Tongue (tissue), 2 donors: ENCODE measurements around the gene RPS6KA1. TPM values are rescaled to one million over a fixed set of nuclear protein-coding genes. Genes with fewer than 3 reads are reported as not detected.
"Not testable (repeated sequence)": the region's sequence is repeated elsewhere in the genome, so short reads cannot be mapped to it uniquely, and the experiment has no call there.

Experiments
- DNase-seq: peaks from one replicate; pipeline ENCODE4 v3.0.0-alpha.2; 2015
- total RNA-seq: library from RNA; depleted of rRNA; stranded (reverse); fragments of >200 nt; gene quantifications from one replicate; pipeline ENCODE4 v1.2.3, GENCODE V29; 2014

The RPS6KA1 gene
- total RNA-seq, 1 donor from 2014 or later = 16.9 TPM

DNA sequence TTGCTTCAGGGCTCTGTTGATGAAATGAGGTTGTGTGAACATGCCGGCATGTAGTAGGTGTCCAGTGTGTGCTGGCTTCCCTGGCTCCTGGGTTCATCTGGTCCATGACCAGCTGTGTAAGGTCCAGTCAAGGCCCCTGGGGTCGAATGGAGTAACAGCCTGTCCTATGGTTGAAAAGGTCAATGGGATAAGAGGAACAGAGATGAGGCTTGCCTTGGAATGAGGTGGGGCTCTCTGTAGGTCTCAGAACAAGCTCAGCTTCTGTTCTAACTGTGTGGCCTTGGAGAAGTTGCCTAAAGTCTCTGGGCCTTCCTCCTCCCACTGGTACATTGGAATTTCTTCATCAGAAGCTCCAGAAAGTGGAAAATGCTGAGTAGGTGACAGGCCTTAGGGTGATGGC is 26.6 kb downstream of the RPS6KA1 start:
- DNase-seq = no peak

DNA sequence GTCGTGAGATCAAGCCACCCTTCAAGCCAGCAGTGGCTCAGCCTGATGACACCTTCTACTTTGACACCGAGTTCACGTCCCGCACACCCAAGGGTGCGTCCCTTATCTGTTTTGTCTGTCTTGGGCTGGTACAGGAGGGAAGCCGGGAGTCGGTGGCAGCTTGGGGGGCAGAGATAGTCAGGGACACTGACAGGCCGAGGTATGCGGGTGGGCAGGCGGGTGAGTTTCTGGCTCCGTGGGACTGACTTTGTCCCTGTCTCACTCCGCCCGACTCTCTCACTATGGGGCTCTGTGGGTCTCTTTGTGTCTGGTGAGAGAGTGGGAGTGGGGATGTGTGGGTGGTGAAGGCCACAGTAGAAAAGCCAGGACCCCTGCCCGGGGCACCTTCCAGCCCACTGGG is 27.4 kb downstream of the RPS6KA1 start:
- DNase-seq = no peak

DNA sequence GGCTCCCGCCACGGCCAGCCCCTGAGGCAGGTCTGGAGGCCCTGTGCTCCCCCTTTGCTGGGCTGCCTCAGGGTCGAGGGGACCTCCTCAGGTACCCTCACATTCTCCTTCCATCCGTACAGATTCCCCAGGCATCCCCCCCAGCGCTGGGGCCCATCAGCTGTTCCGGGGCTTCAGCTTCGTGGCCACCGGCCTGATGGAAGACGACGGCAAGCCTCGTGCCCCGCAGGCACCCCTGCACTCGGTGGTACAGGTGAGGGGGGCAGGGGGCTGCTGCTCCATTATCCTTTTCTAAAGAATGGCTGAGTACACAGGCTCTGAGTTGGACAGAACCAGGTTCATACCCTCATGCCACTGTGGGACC is 29.1 kb downstream of the RPS6KA1 start:
- DNase-seq = no peak

DNA sequence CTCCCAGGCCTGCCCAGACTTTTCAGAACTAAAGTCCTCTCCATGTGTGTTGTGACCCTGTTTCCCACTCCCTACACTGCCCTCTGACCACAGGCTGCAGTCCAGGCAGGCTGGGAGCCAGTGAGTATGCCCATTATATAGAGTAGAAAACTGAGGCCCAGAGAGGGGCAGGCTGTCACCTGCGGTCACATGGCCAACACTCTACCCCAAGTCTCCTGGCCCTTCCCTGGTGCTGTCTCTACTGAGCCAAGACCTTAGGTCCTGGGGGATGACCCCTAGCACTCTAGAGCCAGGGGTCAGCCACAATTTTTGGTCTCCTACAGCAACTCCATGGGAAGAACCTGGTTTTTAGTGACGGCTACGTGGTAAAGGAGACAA is 30.8 kb downstream of the RPS6KA1 start:
- no peak for DNase-seq

DNA sequence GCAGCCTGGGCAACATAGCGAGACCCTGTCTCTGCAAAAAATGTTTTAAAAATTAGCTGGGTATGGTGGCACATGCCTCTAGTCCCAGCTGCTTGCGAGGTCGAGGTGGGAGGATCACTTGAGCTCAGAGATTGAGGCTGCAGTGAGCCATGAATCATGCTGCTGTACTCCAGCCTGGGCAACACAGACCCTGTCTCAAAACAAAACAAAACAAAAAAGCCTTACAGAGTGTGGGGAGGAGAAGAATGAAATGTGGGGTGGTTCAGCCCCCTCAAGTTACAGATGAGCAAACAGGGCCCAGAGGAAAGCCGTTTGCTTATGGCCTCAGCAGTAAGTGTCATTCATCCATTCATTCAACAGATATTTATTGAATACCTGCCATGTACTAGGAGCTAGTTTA is 40.7 kb downstream of the RPS6KA1 start:
- DNase-seq = no peak

DNA sequence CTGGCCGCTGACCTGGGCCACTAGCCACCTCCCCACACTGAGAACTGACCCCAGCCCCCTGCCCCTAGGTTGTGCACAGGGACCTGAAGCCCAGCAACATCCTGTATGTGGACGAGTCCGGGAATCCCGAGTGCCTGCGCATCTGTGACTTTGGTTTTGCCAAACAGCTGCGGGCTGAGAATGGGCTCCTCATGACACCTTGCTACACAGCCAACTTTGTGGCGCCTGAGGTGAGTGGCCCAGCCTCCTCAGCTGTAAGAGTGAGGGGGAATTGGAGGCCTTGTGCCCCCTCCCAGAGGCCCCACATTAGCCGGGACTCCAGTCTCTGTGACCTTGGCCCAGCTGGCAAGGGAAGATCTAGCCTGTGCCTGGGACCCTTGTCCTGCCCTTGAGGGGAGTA is 41.8 kb downstream of the RPS6KA1 start:
- DNase-seq = no peak

DNA sequence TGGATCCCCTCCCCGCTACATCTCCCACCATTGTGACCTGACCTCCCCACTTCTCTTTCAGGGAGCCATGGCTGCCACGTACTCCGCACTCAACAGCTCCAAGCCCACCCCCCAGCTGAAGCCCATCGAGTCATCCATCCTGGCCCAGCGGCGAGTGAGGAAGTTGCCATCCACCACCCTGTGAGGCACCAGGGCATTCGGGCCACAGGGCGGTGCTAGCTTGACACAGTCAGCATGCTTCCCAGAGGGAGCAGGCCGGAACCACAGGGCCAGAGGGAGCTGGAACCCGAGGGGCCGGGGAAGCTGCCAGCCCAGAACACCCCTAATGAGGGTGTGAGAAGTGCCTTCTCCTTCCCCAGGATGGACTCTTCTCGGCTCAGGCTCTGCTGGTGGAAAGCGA is 44.5 kb downstream of the RPS6KA1 start:
- no peak for DNase-seq

DNA sequence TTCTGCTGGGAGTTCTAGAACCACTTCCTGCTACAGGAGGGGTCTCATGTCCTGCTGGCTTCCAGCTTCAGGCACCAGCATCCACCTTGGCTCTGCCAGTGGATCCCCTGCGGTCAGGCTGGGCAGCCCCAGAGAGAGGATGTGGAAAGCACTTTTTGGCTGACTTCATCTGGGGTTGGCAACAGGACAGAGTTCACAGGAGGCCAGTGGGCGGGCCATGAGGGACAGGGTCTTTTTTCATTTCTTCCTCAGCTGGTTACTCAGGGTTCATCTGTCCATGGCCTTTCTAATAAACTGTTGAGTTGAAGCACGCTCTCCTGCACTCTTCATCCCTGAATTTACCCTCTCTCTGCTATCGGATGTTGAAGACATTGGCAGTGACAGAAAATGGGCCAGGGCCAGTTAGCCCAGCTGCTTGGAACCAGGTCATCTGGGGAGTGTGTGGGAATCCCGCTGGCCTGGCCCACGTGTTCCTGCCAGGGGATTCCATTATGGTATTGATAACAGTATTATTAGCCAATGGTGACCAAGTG is 45.2 kb downstream of the RPS6KA1 start:
- DNase-seq = peak; percentile 10

DNA sequence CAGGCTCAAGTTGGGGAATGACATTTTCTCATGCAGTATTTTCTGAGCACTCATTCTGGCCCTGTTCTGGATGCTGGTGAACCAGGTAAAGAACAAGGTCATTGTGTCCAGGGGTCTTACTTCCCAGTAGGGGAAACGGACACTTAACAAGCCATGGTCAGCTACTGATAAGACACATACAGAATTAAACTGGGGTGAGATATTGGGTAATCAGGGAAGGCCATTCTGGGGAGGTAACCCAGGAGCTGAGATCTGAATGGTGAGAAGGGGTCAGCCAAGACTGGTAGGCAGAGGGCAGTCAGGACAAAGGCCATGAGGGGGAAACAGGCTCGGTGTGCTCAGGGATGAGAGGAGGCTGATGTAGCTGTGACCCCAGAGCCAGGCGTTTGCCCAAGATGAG is 45.8 kb downstream of the RPS6KA1 start:
- no peak for DNase-seq

DNA sequence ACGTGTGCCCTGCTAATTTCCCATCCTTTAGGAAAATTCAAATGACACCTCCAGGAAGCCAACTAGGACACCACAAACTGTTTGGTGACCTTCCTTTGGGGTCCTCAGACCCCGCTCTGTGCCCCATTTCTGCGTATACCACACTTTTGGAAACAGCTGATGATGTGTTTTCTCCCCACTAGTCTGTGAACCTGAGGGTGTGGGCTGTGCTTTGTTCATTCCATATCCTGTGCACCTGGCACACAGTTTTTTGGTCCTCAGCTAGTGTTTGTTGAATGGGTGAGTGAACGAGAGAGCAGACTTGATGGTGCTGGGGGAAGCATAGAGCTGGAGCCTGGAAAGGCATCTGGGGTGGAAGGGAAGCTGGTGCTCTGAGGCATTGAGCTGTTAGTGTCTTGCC is 48.6 kb downstream of the RPS6KA1 start:
- no peak for DNase-seq

DNA sequence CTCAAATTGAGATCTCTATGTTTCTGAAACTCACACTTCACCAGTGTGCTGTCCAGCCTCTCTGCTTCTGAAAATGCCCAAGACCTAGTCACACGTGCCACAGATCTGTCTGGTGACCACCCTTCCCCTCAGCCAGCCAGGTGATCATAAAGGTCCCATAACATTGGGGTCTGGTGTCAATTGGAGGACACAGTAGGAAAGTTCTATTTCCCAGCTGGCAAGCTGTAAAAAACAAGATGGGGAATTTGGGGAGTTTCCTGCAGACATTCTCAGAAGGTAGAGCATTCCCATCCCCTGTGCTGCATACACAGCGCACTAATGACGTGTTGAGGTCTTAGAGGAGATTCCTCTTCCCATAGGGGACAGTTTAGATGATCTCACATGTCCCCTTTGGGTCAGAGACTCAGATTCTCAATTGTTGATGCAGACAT is 50.1 kb downstream of the RPS6KA1 start:
- DNase-seq = no peak

DNA sequence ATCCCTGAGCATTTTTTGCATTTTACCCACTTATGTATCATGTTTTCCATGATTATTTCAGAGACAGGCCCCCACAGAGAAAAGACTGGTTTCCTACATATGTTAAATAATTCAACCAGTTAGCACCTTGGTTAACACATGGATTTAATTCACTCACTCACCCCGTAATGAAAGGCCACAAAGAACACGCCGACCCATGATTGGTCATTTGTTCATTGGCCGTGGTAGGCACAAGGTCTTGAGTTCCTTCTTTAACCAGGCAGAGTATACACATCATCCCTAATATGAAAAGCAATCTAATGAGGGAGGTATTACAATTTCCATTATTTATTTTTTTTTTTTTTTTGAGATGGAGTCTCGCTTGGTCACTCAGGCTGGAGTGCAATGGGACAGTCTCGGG is 50.6 kb downstream of the RPS6KA1 start:
- DNase-seq = no peak

DNA sequence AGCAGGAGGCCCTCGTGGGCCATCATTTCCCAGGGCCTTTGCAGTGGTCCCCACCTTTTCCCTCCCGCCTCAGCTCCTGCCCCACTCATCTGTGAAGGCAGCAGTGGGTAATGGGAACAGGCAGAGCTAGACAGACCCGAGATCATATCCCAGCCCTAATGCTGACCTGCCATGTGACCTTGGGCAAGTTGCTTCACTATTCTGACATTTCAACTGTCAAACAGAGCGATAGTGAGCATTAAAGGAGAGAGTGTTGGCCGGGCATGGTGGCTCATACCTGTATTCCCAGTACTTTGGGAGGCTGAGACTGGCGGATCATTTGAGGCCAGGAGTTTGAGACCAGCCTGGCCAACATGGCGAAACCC is 51.7 kb downstream of the RPS6KA1 start:
- DNase-seq = no peak

DNA sequence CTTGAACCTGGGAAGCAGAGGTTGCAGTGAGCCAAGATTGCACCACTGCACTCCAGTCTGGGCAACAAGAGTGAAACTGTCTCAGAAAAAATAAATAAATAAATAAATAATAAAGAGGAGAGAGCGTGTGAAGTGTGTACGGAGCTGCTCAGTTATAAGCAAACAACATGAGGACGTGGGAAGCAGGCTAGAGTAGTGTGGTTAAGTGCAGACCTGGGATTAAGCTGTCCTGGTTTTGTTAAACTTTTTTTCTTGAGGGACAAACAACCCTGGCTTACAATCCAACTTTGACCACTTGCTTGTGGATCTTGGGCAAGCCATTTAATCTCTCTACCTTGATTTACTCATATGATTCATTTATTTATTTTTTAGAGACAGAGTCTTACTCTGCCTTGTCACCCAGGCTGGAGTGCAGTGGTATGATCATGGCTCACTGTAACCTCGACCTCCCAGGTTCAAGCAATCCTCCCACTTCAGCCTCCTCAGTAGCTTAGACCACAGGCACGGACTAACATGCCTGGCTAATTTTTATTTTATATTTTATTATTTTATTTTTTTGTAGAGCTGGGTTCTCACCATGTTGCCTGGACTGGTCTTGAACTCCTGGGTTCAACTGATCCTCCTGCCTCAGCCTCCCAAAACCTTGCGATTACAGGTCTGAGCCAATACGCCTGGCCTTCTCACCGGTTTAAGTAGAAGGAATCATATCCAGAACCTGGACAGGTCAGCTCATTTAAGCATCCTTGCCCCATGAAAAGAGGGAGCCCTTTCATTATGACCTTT is 52.7 kb downstream of the RPS6KA1 start:
- DNase-seq = no peak

DNA sequence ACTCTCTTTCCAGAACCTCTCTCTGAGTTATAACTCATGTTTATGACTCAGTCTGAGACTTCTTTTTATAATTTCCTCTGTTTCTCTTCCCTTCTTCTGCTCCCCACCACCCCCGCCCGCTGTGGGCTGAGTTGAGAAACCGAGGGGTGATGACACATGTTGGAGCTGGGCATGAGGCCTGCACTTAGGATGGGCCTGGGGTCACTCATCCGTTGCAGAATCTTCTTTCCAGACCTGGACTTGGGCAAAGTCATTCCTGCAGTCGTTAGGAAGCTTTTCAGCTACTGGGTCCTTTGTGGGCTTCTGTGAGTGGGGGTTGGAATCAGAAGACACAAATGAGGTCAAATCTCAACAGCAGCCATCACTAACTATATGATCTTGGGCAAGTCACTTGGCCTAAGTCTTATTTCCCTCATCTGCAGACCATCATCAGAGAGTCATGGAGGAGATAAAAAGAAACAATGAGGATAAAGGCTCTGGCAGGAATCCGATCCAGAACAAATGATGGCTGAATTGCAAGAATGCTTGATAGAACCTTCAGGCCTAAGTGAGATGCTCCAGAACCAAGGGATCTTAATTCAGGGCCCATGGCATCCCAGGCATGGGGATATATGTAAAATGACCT is 53.4 kb downstream of the RPS6KA1 start:
- DNase-seq = no peak

DNA sequence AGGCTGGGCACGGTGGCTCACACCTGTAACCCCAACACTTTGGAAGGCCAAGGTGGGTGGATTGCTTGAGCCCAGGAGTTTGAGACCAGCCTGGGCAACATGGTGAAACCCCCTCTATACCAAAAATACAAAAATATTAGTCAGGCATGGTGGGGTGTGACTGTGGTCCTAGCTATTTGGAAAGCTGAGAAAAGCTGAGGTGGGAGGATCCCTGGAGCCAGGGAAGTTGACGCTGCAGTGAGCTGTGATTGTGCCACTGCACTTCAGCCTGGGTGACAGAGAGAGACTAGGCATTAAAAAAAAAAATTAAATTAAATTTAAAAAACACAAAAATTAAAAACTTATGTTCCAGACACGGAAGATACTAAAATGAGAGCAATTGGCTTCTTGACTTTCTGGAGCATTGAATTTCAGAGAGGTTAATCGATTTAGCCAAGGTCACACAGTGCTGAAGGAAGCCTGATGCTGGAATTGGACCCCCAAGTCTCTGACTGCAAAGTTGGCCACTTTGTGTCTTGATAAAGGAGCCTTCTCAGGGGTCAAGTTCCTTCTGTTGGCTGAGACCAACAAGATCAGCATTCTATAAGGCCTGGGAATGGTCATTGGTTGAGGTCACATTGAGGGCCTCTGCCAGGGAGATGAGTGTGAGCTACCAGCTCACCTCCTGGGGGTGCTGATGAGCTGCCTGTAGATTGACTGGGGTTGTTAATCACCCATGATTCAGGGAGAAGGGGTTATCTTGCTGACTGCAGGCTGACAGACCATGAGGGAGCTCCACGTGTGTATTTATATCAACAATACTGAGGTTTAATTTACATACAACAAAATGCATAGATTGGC is 54.3 kb downstream of the RPS6KA1 start:
- no peak for DNase-seq

DNA sequence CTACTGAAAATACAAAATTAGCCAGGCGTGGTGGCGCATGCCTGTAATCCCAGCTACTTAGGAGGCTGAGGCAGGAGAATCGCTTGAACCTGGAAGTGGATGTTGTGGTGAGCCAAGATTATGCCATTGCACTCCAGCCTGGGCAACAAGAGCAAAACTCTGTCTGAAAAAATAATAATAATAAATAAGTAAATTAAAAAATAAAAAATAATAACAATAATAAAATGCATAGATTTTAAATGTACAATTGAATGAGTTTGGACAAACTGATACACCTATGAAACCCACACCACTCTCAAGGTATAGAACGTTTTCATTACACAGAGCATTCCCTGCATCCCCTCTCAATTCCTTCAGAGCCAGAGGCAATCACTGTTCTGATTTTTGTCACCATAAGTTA is 55.0 kb downstream of the RPS6KA1 start:
- DNase-seq = not testable (repeated sequence)

DNA sequence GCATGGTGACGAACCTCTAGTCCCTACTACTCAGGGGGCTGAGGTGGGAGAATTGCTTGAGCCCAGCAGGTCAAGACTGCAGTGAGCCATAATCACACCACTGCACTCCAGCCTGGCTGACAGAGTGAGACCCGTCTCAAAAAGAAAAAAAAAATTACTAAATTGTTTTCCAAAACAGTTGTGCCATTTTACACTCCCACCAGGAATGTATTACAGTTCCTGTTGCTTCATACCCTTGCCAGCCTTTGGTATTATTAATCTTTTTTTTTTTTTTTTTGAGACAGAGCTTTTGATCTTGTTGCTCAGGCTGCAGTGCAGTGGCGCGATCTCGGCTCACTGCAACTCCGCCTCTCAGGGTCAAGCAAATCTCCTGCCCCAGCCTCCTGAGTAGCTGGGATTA is 55.9 kb downstream of the RPS6KA1 start:
- no peak for DNase-seq

DNA sequence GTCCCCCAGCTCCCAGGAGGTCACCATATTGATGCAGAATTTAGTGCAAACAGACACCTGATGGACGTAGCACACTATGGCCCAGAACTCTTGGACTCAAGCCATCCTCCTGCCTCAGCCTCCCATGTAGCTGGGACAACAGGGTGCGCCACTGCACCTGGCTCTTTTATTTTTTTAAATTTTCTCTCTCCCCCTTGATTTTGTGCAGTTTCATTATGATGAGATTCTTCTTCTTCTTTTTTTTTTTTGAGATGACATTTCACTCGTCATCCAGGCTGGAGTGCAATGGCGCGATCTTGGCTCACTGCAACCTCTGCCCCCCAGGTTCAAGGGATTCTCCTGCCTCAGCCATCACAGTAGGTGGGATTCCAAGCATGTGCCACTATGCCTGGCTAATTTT is 63.8 kb downstream of the RPS6KA1 start:
- no peak for DNase-seq

DNA sequence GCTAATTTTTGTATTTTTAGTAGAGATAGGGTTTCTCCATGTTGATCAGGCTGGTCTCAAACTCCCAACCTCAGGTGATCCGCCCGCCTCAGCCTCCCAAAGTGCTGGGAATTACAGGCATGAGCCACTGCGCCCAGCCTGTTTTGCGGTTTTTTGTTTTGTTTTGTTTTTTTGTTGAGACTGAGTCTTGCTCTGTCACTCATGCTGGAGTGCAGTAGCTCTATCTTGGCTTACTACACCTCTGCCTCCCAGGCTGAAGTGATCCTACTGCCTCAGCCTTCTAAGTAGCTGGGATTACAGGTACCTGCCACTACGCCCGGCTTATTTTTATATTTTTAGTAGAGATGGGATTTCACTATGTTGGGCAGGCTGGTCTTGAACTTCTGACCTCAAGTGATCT is 65.0 kb downstream of the RPS6KA1 start:
- DNase-seq = not testable (repeated sequence)

DNA sequence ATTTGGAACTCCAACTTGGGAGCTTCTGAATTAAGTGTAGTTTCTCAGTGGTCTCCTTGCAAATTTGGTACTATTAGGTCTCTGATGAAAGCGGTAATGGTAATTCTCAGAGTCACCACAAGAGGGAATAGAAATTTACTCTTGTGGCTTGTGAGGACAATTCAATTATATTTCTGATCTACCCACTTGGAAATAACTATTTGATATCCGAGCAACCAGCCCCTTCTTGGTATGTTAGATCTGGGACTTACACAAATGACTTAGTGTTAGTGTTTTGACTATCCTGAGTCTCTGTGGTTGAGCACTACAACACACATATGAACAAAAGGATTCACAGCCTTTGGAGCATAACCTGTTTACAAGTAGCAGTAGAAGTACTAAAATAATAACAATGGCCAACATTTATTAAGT is 68.1 kb downstream of the RPS6KA1 start:
- peak; percentile 69 for DNase-seq

DNA sequence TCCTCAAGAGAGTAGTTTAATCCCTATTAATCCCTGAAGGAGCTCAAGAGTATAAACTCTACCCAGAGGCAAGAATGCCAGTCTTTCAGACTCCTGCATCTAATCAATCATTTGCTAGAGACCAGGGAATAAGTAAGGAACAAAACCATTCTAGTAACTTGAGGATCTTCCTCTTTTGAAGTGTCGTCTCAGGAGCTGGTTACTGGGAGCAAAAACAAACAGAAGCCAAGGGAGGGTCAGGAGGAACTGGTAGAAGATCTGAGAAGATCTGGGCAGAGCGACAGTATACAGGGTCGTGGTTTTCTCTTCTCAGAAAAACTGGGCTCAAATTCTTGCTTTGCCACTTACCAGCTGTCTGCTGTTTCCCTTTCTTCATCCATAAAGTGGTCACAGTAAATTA is 69.3 kb downstream of the RPS6KA1 start:
- no peak for DNase-seq

DNA sequence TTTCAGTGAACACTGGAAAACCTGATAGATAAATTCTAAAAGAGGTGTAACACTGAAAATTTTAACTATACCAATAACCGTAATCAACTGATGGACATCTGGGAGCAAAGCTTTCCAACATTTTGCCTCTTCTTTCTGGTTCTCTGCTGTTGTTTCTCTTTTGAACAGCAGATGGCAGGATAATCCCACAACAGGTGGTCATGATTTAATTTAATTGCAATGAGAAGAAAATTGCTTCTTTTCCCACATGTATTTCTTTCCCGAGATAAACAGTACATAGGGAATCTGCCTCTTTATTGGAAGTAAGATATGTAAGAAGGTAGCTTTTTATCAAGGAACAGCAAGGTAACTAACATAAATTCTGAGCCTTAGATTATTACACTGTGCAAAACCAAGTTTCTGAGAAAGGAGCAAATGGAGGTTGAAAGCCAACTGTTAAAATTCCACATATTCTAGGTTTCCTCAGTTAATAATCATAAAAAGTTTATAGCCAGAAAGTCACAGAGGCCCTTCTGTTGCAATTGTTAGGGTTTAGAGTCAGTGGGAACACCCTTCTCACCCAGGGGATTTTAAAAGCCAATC is 72.9 kb downstream of the RPS6KA1 start:
- DNase-seq = peak; percentile 90
